ENCODE measurements around the gene UMAD1.
"Not testable (repeated sequence)": the region's sequence is repeated elsewhere in the genome, so short reads cannot be mapped to it uniquely, and the experiment has no call there.

UMAD1 gene

GRCh38 chr7:7820409-7820808 lies 179.9 kb downstream of the UMAD1 start:
- Histone ChIP-seq H3K4me1 (peaks cover 14 to 21% (median 18%) of the 10 kb centered on the region in 10 experiments), H3K4me3 (no peak overlapping the region), H3K9me3 (replicated peaks in 1 of 11) (peaks cover 5 to 28% (median 19%) of the 10 kb centered on the region in 11 experiments; a peak in 20 of 22 replicates), H4K20me1 (no peaks in the 10 kb centered on the region), H3K9ac (no peak overlapping the region), H3K4me2 (no peak overlapping the region), H3K27ac (no peak overlapping the region), H3K36me3 (peaks cover 0 to 6% (median 0%) of the 10 kb centered on the region in 11 experiments; a peak in 1 of 22 replicates), H3K27me3 (no peaks in the 10 kb centered on the region)
- TF ChIP-seq Cebpa-rat (IDR thresholded peaks at IDR 0.05): no peak

- no peak overlapping the region; a peak in 1 of 22 replicates for H3K4me2 ChIP-seq
- peaks cover 0 to 7% (median 0%) of the 10 kb centered on the region in 11 experiments; a peak in 1 of 22 replicates for H3K36me3 ChIP-seq
- peaks cover 8 to 29% (median 21%) of the 10 kb centered on the region in 11 experiments; a peak in 20 of 22 replicates for H3K9me3 ChIP-seq (replicated peaks in 1 of 11)
- H3K27me3 ChIP-seq: no peaks in the 10 kb centered on the region
- no peaks in the 10 kb centered on the region for H4K20me1 ChIP-seq
- TF ChIP-seq Cebpa-rat (IDR thresholded peaks at IDR 0.05): no peak
- H3K4me3 ChIP-seq: no peak overlapping the region
- peaks cover 9 to 16% (median 12%) of the 10 kb centered on the region in 10 experiments for H3K4me1 ChIP-seq
- H3K27ac ChIP-seq: no peak overlapping the region
- no peak overlapping the region for H3K9ac ChIP-seq
These were observed 180.4 kb downstream of the UMAD1 start for GRCh38 chr7:7820939-7821338.

GRCh38 chr7:7821517-7821916 lies 181.0 kb downstream of the UMAD1 start:
- Histone ChIP-seq H3K9ac (no peak overlapping the region), H3K4me2 (no peak overlapping the region), H3K27ac (no peak overlapping the region), H3K4me1 (peaks cover 3 to 10% (median 6%) of the 10 kb centered on the region in 10 experiments), H4K20me1 (no peaks in the 10 kb centered on the region), H3K9me3 (replicated peaks in 1 of 11) (peaks cover 8 to 29% (median 24%) of the 10 kb centered on the region in 11 experiments; a peak in 20 of 22 replicates), H3K27me3 (no peaks in the 10 kb centered on the region), H3K4me3 (no peak overlapping the region), H3K36me3 (peaks cover 0 to 7% (median 0%) of the 10 kb centered on the region in 11 experiments; a peak in 1 of 22 replicates)
- no peak for TF ChIP-seq Cebpa-rat (IDR thresholded peaks at IDR 0.05)

GRCh38 chr7:7825294-7825693 lies 184.7 kb downstream of the UMAD1 start:
- peaks cover 8 to 17% (median 14%) of the 10 kb centered on the region in 11 experiments; a peak in 16 of 22 replicates for H3K9me3 ChIP-seq (replicated peaks in 1 of 11)
- not testable (repeated sequence) for H3K4me2 ChIP-seq, H3K4me3 ChIP-seq, H3K9ac ChIP-seq, H3K36me3 ChIP-seq, H4K20me1 ChIP-seq, H3K27me3 ChIP-seq, H3K4me1 ChIP-seq, H3K27ac ChIP-seq

GRCh38 chr7:7829667-7830066 lies 189.1 kb downstream of the UMAD1 start:
- H4K20me1 ChIP-seq: no peaks in the 10 kb centered on the region
- no peak overlapping the region for H3K4me3 ChIP-seq
- peaks cover 0 to 7% (median 0%) of the 10 kb centered on the region in 11 experiments; a peak in 1 of 22 replicates for H3K36me3 ChIP-seq
- H3K9me3 ChIP-seq (replicated peaks in 1 of 11): peaks cover 8 to 17% (median 13%) of the 10 kb centered on the region in 11 experiments; a peak in 16 of 22 replicates
- H3K4me1 ChIP-seq: peaks cover 0 to 4% (median under 1%) of the 10 kb centered on the region in 10 experiments; a peak in 9 of 20 replicates
- no peaks in the 10 kb centered on the region for H3K27me3 ChIP-seq
- no peak overlapping the region for H3K9ac ChIP-seq
- H3K27ac ChIP-seq: no peak overlapping the region
- TF ChIP-seq Cebpa-rat (IDR thresholded peaks at IDR 0.05): no peak
- no peak overlapping the region for H3K4me2 ChIP-seq

GRCh38 chr7:7830122-7830878 lies 189.7 kb downstream of the UMAD1 start:
- Histone ChIP-seq H3K36me3 (0 out of 22 replicates have a peak, but pooled peaks cover 0 to 3% (median 0%) of the 10 kb centered on the region in 11 experiments), H3K4me2 (no peak overlapping the region), H3K9me3 (replicated peaks in 1 of 11) (peaks cover 4 to 13% (median 7%) of the 10 kb centered on the region in 11 experiments; a peak in 15 of 22 replicates), H3K9ac (no peak overlapping the region), H3K27me3 (no peaks in the 10 kb centered on the region), H3K4me3 (no peak overlapping the region), H4K20me1 (no peaks in the 10 kb centered on the region), H3K4me1 (peaks cover 0 to 11% (median 2%) of the 10 kb centered on the region in 10 experiments; a peak in 9 of 20 replicates), H3K27ac (no peak overlapping the region)
- no peak for TF ChIP-seq Cebpa-rat (IDR thresholded peaks at IDR 0.05)

GRCh38 chr7:7832518-7832917 lies 192.0 kb downstream of the UMAD1 start:
- TF ChIP-seq Cebpa-rat (IDR thresholded peaks at IDR 0.05): no peak
- no peaks in the 10 kb centered on the region for H4K20me1 ChIP-seq
- no peaks in the 10 kb centered on the region for H3K27me3 ChIP-seq
- H3K36me3 ChIP-seq: no peaks in the 10 kb centered on the region
- H3K4me2 ChIP-seq: no peak overlapping the region
- H3K4me1 ChIP-seq: peaks cover 0 to 14% (median 2%) of the 10 kb centered on the region in 10 experiments; a peak in 9 of 20 replicates
- H3K27ac ChIP-seq: no peak overlapping the region
- no peak overlapping the region for H3K4me3 ChIP-seq
- H3K9ac ChIP-seq: no peak overlapping the region
- no peaks in the 10 kb centered on the region for H3K9me3 ChIP-seq (replicated peaks in 1 of 11)

- peaks cover 0 to 14% (median 2%) of the 10 kb centered on the region in 10 experiments; a peak in 9 of 20 replicates for H3K4me1 ChIP-seq
- H3K4me2 ChIP-seq: peak overlapping the region in 1 of 11 experiments; percentile 19; a peak in 2 of 22 replicates
- H3K9ac ChIP-seq: no peak overlapping the region
- H3K27ac ChIP-seq: no peak overlapping the region
- no peak for TF ChIP-seq Cebpa-rat (IDR thresholded peaks at IDR 0.05)
- no peaks in the 10 kb centered on the region for H3K9me3 ChIP-seq (replicated peaks in 1 of 11)
- H3K4me3 ChIP-seq: no peak overlapping the region
- no peaks in the 10 kb centered on the region for H4K20me1 ChIP-seq
- no peaks in the 10 kb centered on the region for H3K36me3 ChIP-seq
- H3K27me3 ChIP-seq: no peaks in the 10 kb centered on the region
These were observed 194.2 kb downstream of the UMAD1 start for GRCh38 chr7:7834761-7835160.

- Histone ChIP-seq H3K4me1 (no peaks in the 10 kb centered on the region), H3K36me3 (no peaks in the 10 kb centered on the region), H3K4me3 (no peak overlapping the region), H3K4me2 (no peak overlapping the region), H4K20me1 (no peaks in the 10 kb centered on the region), H3K9ac (no peak overlapping the region), H3K27ac (no peak overlapping the region), H3K27me3 (no peaks in the 10 kb centered on the region), H3K9me3 (replicated peaks in 1 of 11) (no peaks in the 10 kb centered on the region)
- no peak for TF ChIP-seq Cebpa-rat (IDR thresholded peaks at IDR 0.05)
These were observed 200.5 kb downstream of the UMAD1 start for GRCh38 chr7:7841027-7841426.

Data from BLaER1 treated with 17β-estradiol and CSF1 and Interleukin-3, amounts not matched to agents 10 nM and 100 nM (cell line).